DMS79 (cell line): ENCODE data around the gene TP53I11.
A peak's percentile ranks its signal among the peaks of the same experiment; 100 is the strongest.

Source experiments
- DNase-seq: peaks from one replicate; lab custom pipeline; 2025; lab: John Stamatoyannopoulos, UW

The TP53I11 gene

GRCh38 chr11:44939673-44940395 lies 10.8 kb downstream of the TP53I11 start:
- no peak for DNase-seq

GRCh38 chr11:44938066-44938691 lies 12.5 kb downstream of the TP53I11 start:
- DNase-seq, result no peak

GRCh38 chr11:44936951-44937543 lies 13.6 kb downstream of the TP53I11 start:
- no peak for DNase-seq

- peak; percentile 34 for DNase-seq
These were observed 14.2 kb downstream of the TP53I11 start for GRCh38 chr11:44936525-44936924.

GRCh38 chr11:44934735-44935250 lies 15.9 kb downstream of the TP53I11 start:
- DNase-seq, result no peak

- DNase-seq, result no peak
These were observed 16.6 kb downstream of the TP53I11 start for GRCh38 chr11:44934110-44934509.

GRCh38 chr11:44931466-44931865 lies 19.2 kb downstream of the TP53I11 start:
- DNase-seq, result no peak

- no peak for DNase-seq
These were observed 19.9 kb downstream of the TP53I11 start for GRCh38 chr11:44930588-44931302.

- DNase-seq, result no peak
These were observed 21.9 kb downstream of the TP53I11 start for GRCh38 chr11:44928816-44929215.

- no peak for DNase-seq
These were observed 22.5 kb downstream of the TP53I11 start for GRCh38 chr11:44928144-44928543.

- DNase-seq, result peak; percentile 44
These were observed 23.5 kb downstream of the TP53I11 start for GRCh38 chr11:44927174-44927661.

GRCh38 chr11:44926036-44926435 lies 24.6 kb downstream of the TP53I11 start:
- no peak for DNase-seq

GRCh38 chr11:44923806-44924205 lies 26.9 kb downstream of the TP53I11 start:
- no peak for DNase-seq

- no peak for DNase-seq
These were observed 27.6 kb downstream of the TP53I11 start for GRCh38 chr11:44923115-44923514.

- DNase-seq, result no peak
These were observed 30.2 kb downstream of the TP53I11 start for GRCh38 chr11:44920451-44920850.

GRCh38 chr11:44917741-44918140 lies 32.9 kb downstream of the TP53I11 start:
- no peak for DNase-seq

- DNase-seq, result no peak
These were observed 33.8 kb downstream of the TP53I11 start for GRCh38 chr11:44916801-44917385.

- DNase-seq, result no peak
These were observed 34.4 kb downstream of the TP53I11 start for GRCh38 chr11:44916331-44916730.

- no peak for DNase-seq
These were observed 35.1 kb downstream of the TP53I11 start for GRCh38 chr11:44915621-44916020.

- DNase-seq, result no peak
These were observed 35.7 kb downstream of the TP53I11 start for GRCh38 chr11:44915004-44915403.

- DNase-seq, result no peak
These were observed 36.6 kb downstream of the TP53I11 start for GRCh38 chr11:44914105-44914504.

- no peak for DNase-seq
These were observed 37.2 kb downstream of the TP53I11 start for GRCh38 chr11:44913502-44913901.
